H1 (cell line): ENCODE results near the gene LUC7L3. TPM values are rescaled to one million over a fixed set of nuclear protein-coding genes. Genes with fewer than 3 reads are reported as not detected.

ENCODE experiments used
- ASH2L ChIP-seq: fragments of 200-600, 300-600 bp; sonication (generic); IDR thresholded peaks from one replicate; pipeline ENCODE4 v1.7.1; 2017; ENCODE audit warnings: low read length
- ATF2 ChIP-seq: IDR thresholded peaks from 2 replicates; pipeline ENCODE4 v1.6.1; 2012; ENCODE audit warnings: low read length, inconsistent platforms
- BACH1 ChIP-seq: IDR thresholded peaks from 2 replicates; pipeline ENCODE4 v1.6.1; 2012; ENCODE audit warnings: low read length, improper control_type of control experiment
- CEBPB ChIP-seq: IDR thresholded peaks from 2 replicates; pipeline ENCODE4 v1.6.1; 2012; ENCODE audit warnings: low read depth, low read length
- CHD1 ChIP-seq: IDR thresholded peaks from 2 replicates; pipeline ENCODE4 v1.6.1; 2012; ENCODE audit warnings: low read depth, low read length, improper control_type of control experiment
- E2F6 ChIP-seq: IDR thresholded peaks from 2 replicates; pipeline ENCODE4 v1.6.1; 2012; ENCODE audit warnings: inconsistent platforms
- EGR1 ChIP-seq: IDR thresholded peaks from 2 replicates; pipeline ENCODE4 v1.6.1; 2011; ENCODE audit warnings: low read depth, low read length, borderline replicate concordance
- FOSL1 ChIP-seq: IDR thresholded peaks from 2 replicates; pipeline ENCODE4 v1.6.1; 2011; ENCODE audit warnings: mild to moderate bottlenecking, low read depth, low read length, moderate library complexity; ENCODE audit not compliant: insufficient read depth
- GABPA ChIP-seq: IDR thresholded peaks from 2 replicates; pipeline ENCODE4 v1.6.1; 2011; ENCODE audit warnings: mild to moderate bottlenecking, low read length, moderate library complexity, borderline replicate concordance; ENCODE audit not compliant: insufficient read depth
- GTF2F1 ChIP-seq: IDR thresholded peaks from 2 replicates; pipeline ENCODE4 v1.6.1; 2012; ENCODE audit warnings: low read depth, low read length, improper control_type of control experiment, borderline replicate concordance
- JUND ChIP-seq: IDR thresholded peaks from 2 replicates; pipeline ENCODE4 v1.6.1; 2011; ENCODE audit warnings: mild to moderate bottlenecking, improper control_type of control experiment, low read length
- KDM1A ChIP-seq: fragments of 200-600, 300-600 bp; sonication (generic); IDR thresholded peaks from 2 replicates; pipeline ENCODE4 v1.7.1; 2016; ENCODE audit warnings: mild to moderate bottlenecking, low read length, borderline replicate concordance
- KDM5A ChIP-seq: fragments of 200-600 bp; IDR thresholded peaks from 2 replicates; pipeline ENCODE4 v1.7.1; 2012; ENCODE audit warnings: mild to moderate bottlenecking, low read length, inconsistent platforms, mixed read lengths
- MAX ChIP-seq: IDR thresholded peaks from 2 replicates; pipeline ENCODE4 v1.6.1; 2012; ENCODE audit warnings: inconsistent platforms
- PHF8 ChIP-seq: fragments of 200-600 bp; sonication (generic); conservative IDR thresholded peaks from 2 replicates; pipeline ENCODE4 v1.7.1; 2012; ENCODE audit warnings: low read depth, mild to moderate bottlenecking, inconsistent platforms, low read length, moderate library complexity
- POLR2A ChIP-seq, 2 experiments: IDR thresholded peaks; 1 replicate in 1 of 2; 2 replicates in 1 of 2; pipeline ENCODE4 v1.6.1; 2011; ENCODE audit warnings: low read depth in 2 of 2, low read length in 2 of 2, mild to moderate bottlenecking in 2 of 2; ENCODE audit errors: control extremely low read depth in 1 of 2
- RBBP5 ChIP-seq: IDR thresholded peaks from 2 replicates; pipeline ENCODE4 v1.7.1; 2012; ENCODE audit warnings: low read depth, mild to moderate bottlenecking, inconsistent platforms, low read length, moderate library complexity, borderline replicate concordance
- SIN3A ChIP-seq, 2 experiments: IDR thresholded peaks in 1 of 2; conservative IDR thresholded peaks in 1 of 2; 2 replicates each; pipeline ENCODE4 v1.6.1; 2011 to 2012; ENCODE audit warnings: low read length in 2 of 2, improper control_type of control experiment in 1 of 2, low read depth in 1 of 2, mild to moderate bottlenecking in 1 of 2
- TAF1 ChIP-seq: IDR thresholded peaks from 2 replicates; pipeline ENCODE4 v1.6.1; 2011; ENCODE audit warnings: mild to moderate bottlenecking, low read depth, low read length
- TBP ChIP-seq: IDR thresholded peaks from 2 replicates; pipeline ENCODE4 v1.6.1; 2011; ENCODE audit warnings: low read depth, low read length, improper control_type of control experiment
- TEAD4 ChIP-seq: IDR thresholded peaks from 2 replicates; pipeline ENCODE4 v1.6.1; 2012; ENCODE audit warnings: low read depth, low read length, inconsistent platforms, mixed read lengths
- polyA plus RNA-seq, 7 experiments: library from polyadenylated mRNA; depleted of rRNA in 3 of 7; stranded (reverse) in 5 of 7; unstranded in 2 of 7; fragments of >200 nt in 5 of 7; fragments of 200-250 nt in 2 of 7; gene quantifications; 1 replicate in 5 of 7; 2 replicates in 1 of 7; 4 replicates in 1 of 7; pipeline versions ENCODE4 v1.2.1 to v1.2.3, GENCODE V29; 2011 to 2013; ENCODE audit warnings: missing spikeins in 2 of 7, mixed read lengths in 2 of 7
- total RNA-seq: library from RNA; stranded (reverse); fragmentation: NEBNext Ultra II Directional; extraction: Animal tissue kit (Norgen Biotek cat#: 25700); gene quantifications from 2 replicates; pipeline ENCODE4 v1.2.1, GENCODE V29; 2021

The LUC7L3 gene
- total and polyA plus RNA-seq, 2 of the 8 experiments (the other 6 are each of a cell fraction or from before 2014, with no cell fraction given), result 102 to 126 TPM

- peak; percentile 84 for TF ChIP-seq TAF1
- no peak for TF ChIP-seq TEAD4
- TF ChIP-seq JUND, result no peak
- peak; percentile 27; the same call in 1 of the 2 replicates for TF ChIP-seq EGR1
- peak; percentile 51 for TF ChIP-seq E2F6
- no peak for TF ChIP-seq CEBPB
- TF ChIP-seq GABPA, result peak; percentile 80; the same call in 1 of the 2 replicates
- TF ChIP-seq FOSL1, result no peak
- peak; percentile 36; the same call in 1 of the 2 replicates for TF ChIP-seq RBBP5
- TF ChIP-seq KDM5A, result peak; percentile 32; the same call in 1 of the 2 replicates
- TF ChIP-seq PHF8, result peak; percentile 62
- no peak for TF ChIP-seq GTF2F1
- peak; percentile 82 for TF ChIP-seq ASH2L
- TF ChIP-seq ATF2, result no peak
- peak; percentile 33 to 57; a peak in 2 of 3 replicates for TF ChIP-seq POLR2A (IDR thresholded peaks at IDR 0.05; ENCODE audit: control extremely low read depth in 1 of 2, low read depth in 2 of 2, low read length in 2 of 2)
- 0 out of 2 replicates have a peak, but pooled peaks have one; percentile 5 for TF ChIP-seq KDM1A
- TF ChIP-seq SIN3A (conservative IDR thresholded peaks at IDR 0.05 in 1 of 2, IDR thresholded peaks at IDR 0.05 in 1 of 2; ENCODE audit: low read depth in 1 of 2, low read length in 2 of 2), result 0 out of 4 replicates have a peak, but pooled peaks of 1 of the 2 experiments have one; percentile 70
- no peak for TF ChIP-seq CHD1
- peak; percentile 64 for TF ChIP-seq TBP
- TF ChIP-seq MAX, result peak; percentile 78
- peak; percentile 62; the same call in 1 of the 2 replicates for TF ChIP-seq BACH1
These were observed 11.9 kb upstream of the LUC7L3 start, which contains the start of gene ANKRD40 (continued) for GRCh38 chr17:50707289-50708049.
